Ishikawa (cell line): ENCODE data around the gene TDG.

ENCODE experiments used
- CEBPB ChIP-seq: IDR thresholded peaks from 2 replicates; pipeline ENCODE4 v1.6.1; 2012
- CREB1 ChIP-seq: IDR thresholded peaks from 2 replicates; pipeline ENCODE4 v1.6.1; 2012; ENCODE audit warnings: low read depth
- EGR1 ChIP-seq: IDR thresholded peaks from 2 replicates; pipeline ENCODE4 v1.6.1; 2012
- EP300 ChIP-seq: IDR thresholded peaks from 2 replicates; pipeline ENCODE4 v1.6.1; 2012; ENCODE audit warnings: borderline replicate concordance
- FOXM1 ChIP-seq: IDR thresholded peaks from 2 replicates; pipeline ENCODE4 v1.6.1; 2012; ENCODE audit warnings: low read depth, borderline replicate concordance
- RAD21 ChIP-seq: IDR thresholded peaks from 2 replicates; pipeline ENCODE4 v1.6.1; 2012; ENCODE audit warnings: low read depth
- TCF12 ChIP-seq: IDR thresholded peaks from 2 replicates; pipeline ENCODE4 v1.6.1; 2012; ENCODE audit warnings: low read depth
- TEAD4 ChIP-seq: IDR thresholded peaks from 2 replicates; pipeline ENCODE4 v1.6.1; 2012
- YY1 ChIP-seq: IDR thresholded peaks from 2 replicates; pipeline ENCODE4 v1.6.1; 2012; ENCODE audit warnings: low read depth
- TF ChIP-seq, protein P1 (sequence below): IDR thresholded peaks from 2 replicates; pipeline ENCODE4 v1.6.1; 2012; ENCODE audit warnings: low read depth, mild to moderate bottlenecking
- TF ChIP-seq, protein P2 (sequence below): IDR thresholded peaks from 2 replicates; pipeline ENCODE4 v1.6.1; 2012

DNA sequence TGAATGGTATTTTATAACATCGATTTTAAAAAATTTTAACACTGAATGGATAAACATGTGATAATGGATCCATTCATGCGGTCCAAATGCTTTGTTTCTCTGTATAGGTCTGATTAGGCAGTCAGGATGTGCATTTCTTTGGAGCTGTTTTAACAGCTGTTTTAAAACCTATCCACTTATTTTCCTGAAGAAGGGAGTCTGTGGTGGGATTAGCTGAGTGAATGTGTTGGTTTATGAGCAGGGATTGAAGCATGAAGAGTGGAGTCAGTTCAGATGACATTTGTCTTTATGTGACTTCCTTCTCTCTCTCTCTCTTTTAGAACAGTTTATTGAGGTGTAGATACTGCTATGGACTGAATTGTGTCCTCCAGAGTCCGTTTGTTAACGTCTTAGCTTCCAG, 46.7 kb downstream of the TDG start:
- TF ChIP-seq TCF12: no peak
- TF ChIP-seq EP300: no peak
- TF ChIP-seq YY1: no peak
- no peak for TF ChIP-seq EGR1
- no peak for TF ChIP-seq RAD21
- TF ChIP-seq, protein P1, sequence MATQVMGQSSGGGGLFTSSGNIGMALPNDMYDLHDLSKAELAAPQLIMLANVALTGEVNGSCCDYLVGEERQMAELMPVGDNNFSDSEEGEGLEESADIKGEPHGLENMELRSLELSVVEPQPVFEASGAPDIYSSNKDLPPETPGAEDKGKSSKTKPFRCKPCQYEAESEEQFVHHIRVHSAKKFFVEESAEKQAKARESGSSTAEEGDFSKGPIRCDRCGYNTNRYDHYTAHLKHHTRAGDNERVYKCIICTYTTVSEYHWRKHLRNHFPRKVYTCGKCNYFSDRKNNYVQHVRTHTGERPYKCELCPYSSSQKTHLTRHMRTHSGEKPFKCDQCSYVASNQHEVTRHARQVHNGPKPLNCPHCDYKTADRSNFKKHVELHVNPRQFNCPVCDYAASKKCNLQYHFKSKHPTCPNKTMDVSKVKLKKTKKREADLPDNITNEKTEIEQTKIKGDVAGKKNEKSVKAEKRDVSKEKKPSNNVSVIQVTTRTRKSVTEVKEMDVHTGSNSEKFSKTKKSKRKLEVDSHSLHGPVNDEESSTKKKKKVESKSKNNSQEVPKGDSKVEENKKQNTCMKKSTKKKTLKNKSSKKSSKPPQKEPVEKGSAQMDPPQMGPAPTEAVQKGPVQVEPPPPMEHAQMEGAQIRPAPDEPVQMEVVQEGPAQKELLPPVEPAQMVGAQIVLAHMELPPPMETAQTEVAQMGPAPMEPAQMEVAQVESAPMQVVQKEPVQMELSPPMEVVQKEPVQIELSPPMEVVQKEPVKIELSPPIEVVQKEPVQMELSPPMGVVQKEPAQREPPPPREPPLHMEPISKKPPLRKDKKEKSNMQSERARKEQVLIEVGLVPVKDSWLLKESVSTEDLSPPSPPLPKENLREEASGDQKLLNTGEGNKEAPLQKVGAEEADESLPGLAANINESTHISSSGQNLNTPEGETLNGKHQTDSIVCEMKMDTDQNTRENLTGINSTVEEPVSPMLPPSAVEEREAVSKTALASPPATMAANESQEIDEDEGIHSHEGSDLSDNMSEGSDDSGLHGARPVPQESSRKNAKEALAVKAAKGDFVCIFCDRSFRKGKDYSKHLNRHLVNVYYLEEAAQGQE: no peak
- TF ChIP-seq CEBPB: no peak
- TF ChIP-seq, protein P2, sequence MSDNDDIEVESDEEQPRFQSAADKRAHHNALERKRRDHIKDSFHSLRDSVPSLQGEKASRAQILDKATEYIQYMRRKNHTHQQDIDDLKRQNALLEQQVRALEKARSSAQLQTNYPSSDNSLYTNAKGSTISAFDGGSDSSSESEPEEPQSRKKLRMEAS: no peak
- TF ChIP-seq FOXM1: no peak
- no peak for TF ChIP-seq CREB1
- no peak for TF ChIP-seq TEAD4
